Neuronal stem cell (in vitro differentiated cells): Measurements from ENCODE around the gene SETD1B.
"Not testable (repeated sequence)": the region's sequence is repeated elsewhere in the genome, so short reads cannot be mapped to it uniquely, and the experiment has no call there.

Experiments used
- DNase-seq: peaks from one replicate; pipeline ENCODE4 v3.0.0-alpha.2; 2013; ENCODE audit warnings: low spot score
- H2AFZ ChIP-seq: one replicate; pipeline ENCODE4 v1.6.1; 2013; ENCODE audit warnings: mild to moderate bottlenecking, low read length, inconsistent platforms
- H2AK5ac ChIP-seq: 2 replicates; pipeline ENCODE4 v1.6.1; 2013; ENCODE audit warnings: low read depth, mild to moderate bottlenecking, inconsistent platforms, low read length, moderate library complexity, mixed read lengths
- H2BK120ac ChIP-seq: 2 replicates; pipeline ENCODE4 v1.6.1; 2013; ENCODE audit warnings: low read depth, mild to moderate bottlenecking, inconsistent platforms, low read length, moderate library complexity, mixed read lengths
- H2BK12ac ChIP-seq: one replicate; pipeline ENCODE4 v1.6.1; 2013; ENCODE audit warnings: low read length, inconsistent platforms
- H2BK15ac ChIP-seq: 2 replicates; pipeline ENCODE4 v1.6.1; 2013; ENCODE audit warnings: mild to moderate bottlenecking, low read length, inconsistent platforms, mixed read lengths
- H2BK5ac ChIP-seq: one replicate; pipeline ENCODE4 v1.6.1; 2013; ENCODE audit warnings: inconsistent platforms, mild to moderate bottlenecking, low read length, moderate library complexity
- H3K14ac ChIP-seq: one replicate; pipeline ENCODE4 v1.6.1; 2013; ENCODE audit warnings: low read length, inconsistent platforms
- H3K18ac ChIP-seq: 2 replicates; pipeline ENCODE4 v1.6.1; 2013; ENCODE audit warnings: low read length, inconsistent platforms
- H3K23ac ChIP-seq: 2 replicates; pipeline ENCODE4 v1.6.1; 2013; ENCODE audit warnings: low read depth, mild to moderate bottlenecking, mixed read lengths, low read length, inconsistent platforms; ENCODE audit not compliant: poor library complexity
- H3K27ac ChIP-seq: replicated peaks from 3 replicates; pipeline ENCODE4 v1.5.1; 2013; ENCODE audit warnings: low read length, inconsistent platforms
- H3K27me3 ChIP-seq, 3 experiments: 2 replicates each; pipeline ENCODE4 v1.6.1; 2013; ENCODE audit warnings: low read length in 3 of 3, mild to moderate bottlenecking in 2 of 3, inconsistent platforms in 1 of 3, low read depth in 1 of 3, mixed read lengths in 1 of 3, moderate library complexity in 1 of 3; ENCODE audit not compliant: control insufficient read depth in 3 of 3, insufficient read depth in 3 of 3
- H3K36me3 ChIP-seq, 2 donors: replicated peaks in 1 of 2; 2 replicates each; pipeline ENCODE4 v1.6.1; 2013; ENCODE audit warnings: low read length in 2 of 2; ENCODE audit not compliant: control insufficient read depth in 2 of 2, insufficient read depth in 2 of 2
- H3K4ac ChIP-seq: 2 replicates; pipeline ENCODE4 v1.6.1; 2013; ENCODE audit warnings: inconsistent platforms, mild to moderate bottlenecking, low read length, moderate library complexity
- H3K4me1 ChIP-seq, 2 donors: 1 replicate in 1 of 2; 2 replicates in 1 of 2; pipeline ENCODE4 v1.6.1; 2013; ENCODE audit warnings: low read length in 2 of 2, low read depth in 1 of 2; ENCODE audit not compliant: control insufficient read depth in 2 of 2, insufficient read depth in 1 of 2
- H3K4me2 ChIP-seq: one replicate; pipeline ENCODE4 v1.6.1; 2013; ENCODE audit warnings: mild to moderate bottlenecking, low read length, inconsistent platforms; ENCODE audit not compliant: insufficient read depth, poor library complexity, severe bottlenecking
- H3K4me3 ChIP-seq, 2 donors: 2 replicates each; pipeline ENCODE4 v1.5.1; 2013; ENCODE audit warnings: low read length in 2 of 2, mild to moderate bottlenecking in 2 of 2, inconsistent platforms in 1 of 2, moderate library complexity in 1 of 2
- H3K79me1 ChIP-seq: one replicate; pipeline ENCODE4 v1.6.1; 2013; ENCODE audit warnings: low read depth, mild to moderate bottlenecking, inconsistent platforms, low read length, moderate library complexity
- H3K9ac ChIP-seq: one replicate; pipeline ENCODE4 v1.6.1; 2013; ENCODE audit warnings: mild to moderate bottlenecking, low read depth, low read length, inconsistent platforms; ENCODE audit not compliant: poor library complexity
- H3K9me3 ChIP-seq, 2 donors: replicated peaks in 1 of 2; 2 replicates each; pipeline versions ENCODE3 to v1.6.1; 2013; ENCODE audit warnings: low read length in 2 of 2, mild to moderate bottlenecking in 2 of 2, inconsistent platforms in 1 of 2, low read depth in 1 of 2, mixed read lengths in 1 of 2, moderate library complexity in 1 of 2; ENCODE audit not compliant: control insufficient read depth in 2 of 2, insufficient read depth in 1 of 2
- H4K8ac ChIP-seq: one replicate; pipeline ENCODE4 v1.6.1; 2013; ENCODE audit warnings: low read depth, mild to moderate bottlenecking, inconsistent platforms, low read length, moderate library complexity
- H4K91ac ChIP-seq: one replicate; pipeline ENCODE4 v1.6.1; 2013; ENCODE audit warnings: low read length, low read depth, mild to moderate bottlenecking, inconsistent platforms; ENCODE audit not compliant: poor library complexity
- WGBS, 2 donors: extraction: QIAGEN DNeasy Blood & Tissue Kit; methylation state at CpG; one replicate each; pipeline ENCODE4 v1.1.7; 2013; ENCODE audit warnings: missing lambda C conversion rate in 2 of 2, mixed read lengths in 1 of 2; ENCODE audit not compliant: insufficient read length in 2 of 2, insufficient replicate concordance in 1 of 2; ENCODE audit errors: extremely low coverage in 2 of 2; 5-methylcytosine and 5-hydroxymethylcytosine counted together

The SETD1B gene

DNA sequence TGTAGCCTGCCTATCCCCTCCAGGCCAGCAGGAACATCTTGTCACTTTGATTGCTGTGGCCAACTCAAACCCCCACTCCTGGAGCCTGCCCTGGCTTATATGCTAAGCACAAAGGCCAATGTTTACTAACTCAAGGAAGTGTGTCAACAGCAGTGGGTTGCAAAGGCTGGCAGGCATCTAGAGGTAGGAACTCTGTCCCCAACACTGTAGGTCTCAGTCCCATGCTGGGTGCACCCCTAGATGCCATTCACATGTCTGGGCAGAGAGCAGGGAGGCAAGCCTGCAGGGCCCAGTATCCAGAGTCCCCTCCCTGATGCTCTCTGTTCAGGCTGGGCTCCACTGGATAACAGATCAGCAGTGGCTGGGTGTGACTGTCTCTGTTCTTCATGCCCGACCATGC lies 56.4 kb downstream of the SETD1B start:
- Histone ChIP-seq H3K79me1 (no peaks in the 10 kb centered on the region), H3K4me3 (no peak overlapping the region), H3K4ac (no peak overlapping the region), H3K27me3 (no peaks in the 10 kb centered on the region), H3K14ac (no peak overlapping the region), H3K9ac (no peak overlapping the region), H3K27ac (no peak overlapping the region), H4K8ac (no peak overlapping the region), H4K91ac (no peak overlapping the region), H3K18ac (peak overlapping the region; percentile 80), H3K9me3 (no peaks in the 10 kb centered on the region), H2BK5ac (no peak overlapping the region), H2BK12ac (peak overlapping the region; percentile 65), H2AFZ (no peak overlapping the region), H3K4me1 (peaks cover 19 to 24% of the 10 kb centered on the region in 2 donors), H2BK15ac (peak overlapping the region; percentile 6), H3K4me2 (no peak overlapping the region), H2BK120ac (no peak overlapping the region), H3K36me3 (no peaks in the 10 kb centered on the region), H2AK5ac (peak overlapping the region; percentile 32), H3K23ac (no peak overlapping the region)
- no peak for DNase-seq
- WGBS, 2 donors, result no CpG with 5 or more reads among the region's 1 CpG

DNA sequence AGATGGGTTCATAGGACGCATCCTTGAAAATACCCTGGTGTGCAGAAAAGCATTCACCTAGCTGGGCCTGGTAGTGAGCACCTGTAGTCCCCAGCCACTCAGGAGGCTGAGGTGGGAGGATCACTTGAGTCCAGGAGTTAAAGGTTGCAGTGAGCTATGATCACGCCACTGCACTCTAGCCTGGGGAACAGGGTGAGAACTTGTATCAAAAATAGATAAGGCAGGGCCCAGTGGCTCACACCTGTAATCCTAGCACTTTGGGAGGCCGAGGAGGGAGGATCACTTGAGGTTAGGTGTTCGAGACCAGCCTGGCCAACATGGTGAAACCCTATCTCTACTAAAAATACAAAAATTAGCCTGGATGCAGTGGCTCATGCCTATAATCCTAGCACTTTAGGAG lies 56.9 kb downstream of the SETD1B start:
- not testable (repeated sequence) for H3K9ac ChIP-seq, H4K8ac ChIP-seq, H2BK12ac ChIP-seq, H3K27ac ChIP-seq, H2AFZ ChIP-seq, H3K4me3 ChIP-seq, H3K4me2 ChIP-seq, H3K4ac ChIP-seq, H2AK5ac ChIP-seq, H3K18ac ChIP-seq, H3K14ac ChIP-seq, H3K36me3 ChIP-seq, H3K79me1 ChIP-seq, H2BK5ac ChIP-seq, H2BK120ac ChIP-seq, H3K27me3 ChIP-seq, H3K23ac ChIP-seq, H2BK15ac ChIP-seq, DNase-seq, H3K9me3 ChIP-seq, H4K91ac ChIP-seq
- WGBS, 2 donors, result no CpG with 5 or more reads among the region's 4 CpGs
- H3K4me1 ChIP-seq, result peaks cover 19 to 24% of the 10 kb centered on the region in 2 donors

DNA sequence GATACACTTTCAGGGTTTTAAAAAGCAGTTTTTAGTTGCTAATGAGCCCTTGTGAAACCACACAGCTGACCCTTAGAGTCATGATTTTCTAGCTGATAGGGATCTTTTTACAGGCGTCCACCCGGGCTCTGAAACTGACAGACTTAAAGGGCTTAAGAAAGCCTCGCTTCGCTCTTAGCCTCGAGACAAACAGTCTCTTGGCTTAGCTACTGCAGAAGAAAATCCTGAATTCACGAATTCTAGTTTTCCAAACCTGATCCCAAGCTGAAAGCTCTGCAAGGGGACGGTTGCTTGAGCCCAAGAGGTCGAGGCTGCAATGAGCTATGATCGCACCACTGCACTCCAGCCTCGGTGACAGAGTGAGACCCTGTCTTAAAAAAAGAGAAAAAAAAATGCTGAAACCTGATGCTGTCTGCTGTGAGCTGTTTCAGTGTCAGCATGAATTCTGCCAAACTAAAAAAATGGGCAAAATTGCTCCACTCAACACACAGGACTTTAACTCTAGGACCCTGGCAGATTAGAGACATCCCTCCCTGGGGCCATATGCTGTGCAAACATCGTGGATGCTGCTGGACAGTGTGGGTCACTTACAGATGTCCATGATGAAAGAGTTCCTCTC lies 57.9 kb downstream of the SETD1B start:
- Histone ChIP-seq H3K9ac (no peak overlapping the region), H3K4me2 (no peak overlapping the region), H3K27ac (peak overlapping the region; percentile 25), H3K79me1 (no peaks in the 10 kb centered on the region), H3K4me3 (peak overlapping the region in 1 of 2 donors; percentile 24), H3K14ac (no peak overlapping the region), H2BK120ac (no peak overlapping the region), H4K8ac (no peak overlapping the region), H3K4ac (no peak overlapping the region), H3K23ac (no peak overlapping the region), H3K27me3 (no peaks in the 10 kb centered on the region), H3K4me1 (peaks cover 19 to 24% of the 10 kb centered on the region in 2 donors), H2BK5ac (no peak overlapping the region), H2AFZ (peak overlapping the region; percentile 91), H2BK15ac (no peak overlapping the region), H4K91ac (no peak overlapping the region), H3K9me3 (no peaks in the 10 kb centered on the region), H2AK5ac (no peak overlapping the region), H3K18ac (no peak overlapping the region), H3K36me3 (no peaks in the 10 kb centered on the region), H2BK12ac (no peak overlapping the region)
- no peak for DNase-seq
- WGBS, 2 donors, result no CpG with 5 or more reads among the region's 11 CpGs

DNA sequence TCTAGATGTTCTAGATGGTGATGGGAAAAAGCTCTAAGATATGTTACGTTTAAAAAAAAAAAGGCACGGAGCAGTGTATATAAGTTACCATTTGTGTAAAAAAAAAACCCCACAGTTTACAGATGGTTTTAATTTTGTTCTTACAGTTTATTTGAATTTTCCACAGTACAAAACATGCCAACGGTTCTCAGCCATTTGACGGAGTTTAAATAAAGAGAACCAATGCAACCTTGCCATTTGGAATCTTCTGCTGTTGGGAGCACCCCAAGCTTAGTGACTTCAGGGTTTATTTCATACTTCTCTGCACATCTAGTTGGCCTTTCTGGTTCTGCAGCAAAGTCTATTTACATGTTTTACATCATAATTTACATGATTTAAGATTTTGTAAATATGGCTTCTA lies 62.5 kb downstream of the SETD1B start:
- peaks cover 0 to 2% of the 10 kb centered on the region in 2 donors for H3K4me1 ChIP-seq
- DNase-seq, result no peak
- no CpG with 5 or more reads among the region's 4 CpGs for WGBS, 2 donors
- no peak overlapping the region for H2BK15ac ChIP-seq
- H2BK12ac ChIP-seq, result no peak overlapping the region
- H3K27ac ChIP-seq, result no peak overlapping the region
- no peak overlapping the region for H3K4me2 ChIP-seq
- peaks cover 0 to under 1% of the 10 kb centered on the region in 2 donors for H3K9me3 ChIP-seq
- no peak overlapping the region for H4K91ac ChIP-seq
- no peaks in the 10 kb centered on the region for H3K36me3 ChIP-seq
- no peaks in the 10 kb centered on the region for H3K79me1 ChIP-seq
- H3K9ac ChIP-seq, result no peak overlapping the region
- H2BK5ac ChIP-seq, result no peak overlapping the region
- H2AFZ ChIP-seq, result no peak overlapping the region
- no peak overlapping the region for H3K4ac ChIP-seq
- no peak overlapping the region for H4K8ac ChIP-seq
- no peak overlapping the region for H3K14ac ChIP-seq
- no peak overlapping the region for H2BK120ac ChIP-seq
- no peak overlapping the region for H2AK5ac ChIP-seq
- no peaks in the 10 kb centered on the region for H3K27me3 ChIP-seq
- no peak overlapping the region for H3K18ac ChIP-seq
- no peak overlapping the region for H3K23ac ChIP-seq
- H3K4me3 ChIP-seq, result no peak overlapping the region
